ENCODE measurements around the gene ST6GALNAC6.

The ST6GALNAC6 gene, protein sequence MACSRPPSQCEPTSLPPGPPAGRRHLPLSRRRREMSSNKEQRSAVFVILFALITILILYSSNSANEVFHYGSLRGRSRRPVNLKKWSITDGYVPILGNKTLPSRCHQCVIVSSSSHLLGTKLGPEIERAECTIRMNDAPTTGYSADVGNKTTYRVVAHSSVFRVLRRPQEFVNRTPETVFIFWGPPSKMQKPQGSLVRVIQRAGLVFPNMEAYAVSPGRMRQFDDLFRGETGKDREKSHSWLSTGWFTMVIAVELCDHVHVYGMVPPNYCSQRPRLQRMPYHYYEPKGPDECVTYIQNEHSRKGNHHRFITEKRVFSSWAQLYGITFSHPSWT

GRCh38 chr9:127899128-127899943, at the start of gene ST6GALNAC6:
ST6GALNAC6 (minus strand) TSS chr9:127899603; CDS start chr9:127897981, 1,622 bp downstream.
- DNase-seq = peak; percentile 80

GRCh38 chr9:127947841-127948710, 48.7 kb upstream of the ST6GALNAC6 start:
- DNase-seq = no peak

GRCh38 chr9:127946728-127947127, 47.3 kb upstream of the ST6GALNAC6 start:
- DNase-seq = no peak

GRCh38 chr9:127945942-127946341, 46.5 kb upstream of the ST6GALNAC6 start:
- no peak for DNase-seq

- no peak for DNase-seq
These were observed 45.9 kb upstream of the ST6GALNAC6 start for GRCh38 chr9:127945338-127945737.

DNA sequence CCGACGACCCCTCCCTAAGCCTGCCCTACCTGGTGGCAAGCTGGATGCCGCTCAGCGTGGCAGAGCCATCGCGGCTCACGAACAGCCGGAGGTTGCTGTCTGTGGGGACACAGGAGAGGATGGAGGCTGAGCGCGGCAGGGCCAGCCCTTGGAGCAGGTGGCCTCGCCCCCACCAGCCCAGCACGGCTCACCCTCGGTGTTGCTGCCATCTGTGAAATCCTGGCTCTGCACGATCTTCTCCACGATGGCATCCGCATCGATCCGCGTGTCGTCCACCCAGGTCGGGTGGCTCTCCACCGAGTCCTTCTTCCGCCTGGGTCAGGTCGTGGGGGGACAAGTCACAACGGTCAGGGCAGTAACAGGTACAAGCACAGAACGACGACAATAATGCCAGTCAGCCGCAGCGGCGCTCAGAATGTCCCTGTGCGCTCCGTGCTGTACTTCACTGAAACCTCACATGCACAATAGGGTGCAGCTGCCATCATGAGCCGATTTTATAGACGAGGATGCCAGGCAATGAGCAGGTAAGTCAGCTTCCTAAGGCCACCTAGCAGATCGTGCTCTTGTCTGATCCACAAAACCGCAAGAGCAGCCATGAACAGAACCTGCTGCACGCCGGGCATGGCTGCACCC, 45.3 kb upstream of the ST6GALNAC6 start:
- no peak for DNase-seq

DNA sequence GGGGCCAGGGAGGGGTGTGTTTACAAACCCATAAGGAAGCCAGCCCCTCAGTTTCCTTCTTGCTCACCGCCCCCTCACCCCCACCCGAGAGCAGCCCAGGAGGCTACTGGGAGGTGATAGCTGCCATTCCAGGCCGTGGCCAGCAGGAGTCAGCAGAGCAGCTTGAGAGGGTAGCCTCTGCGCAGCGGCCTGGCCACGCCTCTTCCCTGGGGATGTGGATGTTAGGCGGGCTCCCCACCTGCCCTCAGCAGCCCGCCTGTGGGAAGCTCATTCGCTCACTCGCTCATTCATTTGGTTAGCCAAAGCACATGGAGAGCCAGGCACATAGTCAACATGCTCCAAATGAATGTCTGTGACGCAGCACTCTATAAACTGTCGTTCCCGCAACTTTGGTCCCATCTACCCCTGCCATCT, 44.3 kb upstream of the ST6GALNAC6 start:
- DNase-seq = peak; percentile 82

GRCh38 chr9:127943011-127943662, 43.7 kb upstream of the ST6GALNAC6 start:
- no peak for DNase-seq

- DNase-seq = peak; percentile 49
These were observed 43.0 kb upstream of the ST6GALNAC6 start for GRCh38 chr9:127942216-127943010.

DNA sequence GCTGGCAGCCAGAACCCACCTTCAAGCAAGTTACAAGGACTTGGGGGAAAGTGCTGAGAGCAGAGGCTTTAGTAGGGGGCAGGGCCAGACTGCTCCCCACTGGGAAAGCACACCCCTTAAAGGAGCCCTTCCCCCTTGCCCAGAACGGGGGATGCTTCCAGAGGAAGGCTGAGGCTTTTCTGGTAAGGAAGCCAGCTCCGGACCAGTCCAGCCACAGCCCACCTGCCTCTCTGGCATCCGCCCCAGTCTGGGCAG, 42.5 kb upstream of the ST6GALNAC6 start:
- DNase-seq = no peak

DNA sequence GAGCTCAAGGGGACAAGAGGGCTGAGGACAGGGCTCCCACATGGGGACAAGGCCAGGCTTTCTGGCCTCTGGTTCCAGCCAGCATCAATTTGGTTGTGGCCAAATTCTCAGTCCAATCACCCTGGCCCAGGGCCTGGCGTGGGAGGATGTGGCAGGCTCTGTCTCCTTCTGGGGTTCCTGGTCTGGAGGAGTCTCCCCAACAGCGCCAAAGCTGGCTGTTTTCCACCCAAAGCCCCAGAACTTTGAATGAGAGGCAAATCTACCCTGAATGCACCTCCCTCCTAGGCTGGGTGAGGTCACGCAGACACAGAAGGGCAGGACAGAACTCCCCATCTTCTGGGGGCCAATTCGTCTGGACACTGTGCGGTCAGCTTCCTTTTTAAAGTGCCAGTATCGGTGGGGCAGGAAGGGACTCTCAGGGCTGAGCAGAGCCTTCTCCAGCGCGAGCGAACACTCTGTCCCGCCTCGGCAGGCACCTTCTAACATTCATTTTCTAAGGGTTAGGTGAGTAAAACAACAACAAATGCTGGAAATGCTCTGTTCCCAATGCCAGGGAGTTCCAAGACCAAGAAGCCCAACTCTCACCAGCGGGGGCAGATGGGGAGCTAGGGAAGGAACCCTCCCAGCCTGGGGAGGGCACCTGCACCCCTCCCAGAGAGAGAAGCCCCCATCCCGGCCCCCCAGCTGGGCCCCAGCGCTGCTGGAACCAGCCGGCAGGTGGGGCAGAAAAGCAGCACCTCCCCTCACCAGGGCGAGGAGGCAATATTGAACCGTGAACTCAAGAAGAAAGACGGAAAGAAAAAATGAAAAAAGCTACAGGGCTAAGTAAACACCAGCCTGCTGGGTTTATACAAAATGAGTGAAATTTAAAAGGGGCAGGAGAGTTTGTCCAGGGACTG, 41.9 kb upstream of the ST6GALNAC6 start:
- DNase-seq = no peak

DNA sequence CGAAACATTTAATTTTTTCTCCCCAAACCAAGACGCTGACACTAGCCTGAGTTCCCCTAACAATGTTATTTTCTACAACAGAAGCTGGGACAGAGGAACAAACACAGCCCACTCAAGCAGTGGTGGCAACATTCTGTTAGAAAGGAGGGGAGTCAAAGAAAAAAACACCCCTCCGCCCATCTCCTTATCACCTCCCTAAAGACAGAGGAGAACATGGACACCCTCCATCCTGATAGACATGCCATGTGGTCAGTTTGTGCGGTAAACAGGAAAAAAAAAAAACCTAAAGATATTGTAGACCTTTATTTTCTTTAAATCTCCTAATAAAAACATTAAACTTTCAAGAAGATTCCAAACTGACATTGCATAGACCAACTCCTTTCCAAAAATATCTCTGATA, 41.2 kb upstream of the ST6GALNAC6 start:
- no peak for DNase-seq

DNA sequence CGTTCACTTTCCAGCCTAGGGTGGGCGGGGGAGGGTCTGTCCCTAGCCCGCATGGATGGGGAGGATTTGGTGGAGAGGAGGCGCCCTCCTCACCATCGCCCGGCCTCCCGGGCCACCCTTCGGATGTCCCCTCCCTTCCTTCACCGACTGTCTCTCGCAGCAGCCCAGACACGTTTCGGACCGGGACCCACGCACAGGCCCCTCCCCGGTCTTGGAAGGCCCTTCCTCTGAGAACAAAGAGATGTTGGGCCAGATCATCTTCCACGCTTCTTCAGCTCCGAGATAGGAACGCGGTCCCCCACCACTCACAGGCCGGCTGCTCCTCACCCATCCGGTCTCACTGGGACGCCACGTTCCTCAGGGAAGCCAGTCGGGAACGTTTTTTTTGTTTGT, 38.9 kb upstream of the ST6GALNAC6 start:
- DNase-seq = no peak

GRCh38 chr9:127937388-127938297, 38.2 kb upstream of the ST6GALNAC6 start, which contains the start of gene DPM2:
DPM2 (minus strand) TSS chr9:127937854; CDS start chr9:127937820, 34 bp downstream.
- DNase-seq = peak; percentile 85

- no peak for DNase-seq
These were observed 37.6 kb upstream of the ST6GALNAC6 start for GRCh38 chr9:127937056-127937387.

DNA sequence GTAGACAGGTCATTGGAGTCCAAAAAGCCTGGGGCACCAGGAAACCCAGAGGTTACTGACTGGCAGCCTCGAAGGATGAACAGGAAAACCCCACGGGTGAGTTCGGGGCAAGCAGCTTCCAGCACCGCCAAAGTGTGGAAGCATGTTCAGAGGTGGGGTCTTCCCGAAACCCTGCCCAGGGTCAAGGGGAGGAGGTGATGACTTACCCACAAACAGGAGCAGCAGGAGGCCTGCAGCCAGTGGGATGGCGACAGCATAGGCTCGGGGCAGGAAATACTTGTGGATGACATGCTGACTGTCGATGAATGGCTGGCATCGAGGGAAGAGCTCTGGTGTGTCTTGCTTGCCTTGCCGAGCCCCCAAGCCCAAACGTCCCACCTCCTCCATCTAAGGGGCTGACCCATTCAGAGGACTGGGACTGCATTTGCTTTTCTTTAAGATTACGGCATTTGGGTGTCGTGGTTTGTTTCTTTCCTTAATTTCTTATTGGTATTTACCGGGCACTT, 37.0 kb upstream of the ST6GALNAC6 start:
- DNase-seq = no peak

DNA sequence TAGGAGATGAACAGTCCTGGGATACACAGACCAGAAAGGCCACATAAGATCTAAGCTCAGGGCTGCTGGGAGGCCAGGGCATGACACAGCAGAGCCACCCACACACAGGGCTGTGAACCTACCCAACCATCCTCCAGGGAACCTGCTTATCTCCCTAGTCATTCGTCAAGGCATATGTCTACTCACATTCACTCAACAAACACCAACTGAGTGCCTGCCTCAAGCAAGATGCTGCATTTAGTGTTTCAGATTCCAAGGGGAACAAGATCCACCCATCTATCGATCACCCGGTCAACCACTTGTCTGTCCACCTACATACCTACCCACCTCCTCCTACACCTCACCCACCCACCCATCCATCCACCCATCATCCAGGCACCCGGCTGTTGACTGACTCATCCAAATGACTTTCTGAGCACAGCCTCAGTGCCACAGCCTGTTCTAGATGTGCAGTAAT, 36.4 kb upstream of the ST6GALNAC6 start:
- no peak for DNase-seq

DNA sequence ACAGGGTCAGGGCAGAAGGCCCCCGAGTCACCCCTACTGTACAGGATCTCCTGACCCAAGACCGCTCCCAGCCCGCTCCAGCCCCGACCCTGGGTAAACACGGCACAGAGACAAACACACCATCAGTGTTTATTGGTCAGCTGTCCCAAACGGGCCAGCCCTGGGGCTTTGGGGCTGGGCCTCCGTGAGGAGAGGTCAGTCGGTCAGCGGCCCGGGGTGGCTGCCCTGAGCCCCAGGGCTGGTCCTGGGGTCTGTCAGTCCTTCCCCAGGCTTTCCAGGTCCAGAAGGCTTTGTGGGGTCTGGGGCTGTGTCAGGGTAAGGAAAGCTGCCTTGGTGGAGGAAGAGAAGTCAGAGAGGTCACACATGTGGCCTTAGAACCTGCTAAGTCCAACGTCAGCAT, 35.6 kb upstream of the ST6GALNAC6 start:
- no peak for DNase-seq

DNA sequence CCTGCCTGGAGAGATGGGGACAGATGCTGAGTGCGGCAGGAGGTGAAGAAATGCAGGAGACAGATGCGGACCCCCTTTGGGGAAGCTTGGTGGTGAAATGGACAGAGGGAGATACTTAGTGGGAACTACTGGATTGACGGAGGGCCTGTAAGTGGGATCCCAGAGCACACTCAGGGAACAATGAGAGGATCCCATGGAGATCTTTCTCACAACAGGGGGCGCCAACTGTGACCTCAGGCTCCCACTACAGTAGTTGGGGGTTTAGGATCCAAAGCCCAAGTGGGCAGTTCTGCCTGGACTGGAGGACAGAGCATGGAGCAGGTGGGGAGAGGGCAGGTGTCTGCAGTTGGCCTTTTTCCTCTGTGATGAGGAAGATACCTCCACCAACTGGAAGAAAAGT, 34.8 kb upstream of the ST6GALNAC6 start:
- DNase-seq = no peak
